NCI-H460 (cell line): ENCODE results near the gene GNA14. TPM values are rescaled to one million over a fixed set of nuclear protein-coding genes. Genes with fewer than 3 reads are reported as not detected.
"Not testable (repeated sequence)": the region's sequence is repeated elsewhere in the genome, so short reads cannot be mapped to it uniquely, and the experiment has no call there.

Source experiments
- DNase-seq: peaks from one replicate; pipeline ENCODE4 v3.0.0-alpha.2; 2016; ENCODE audit warnings: low read depth; ENCODE audit errors: extremely low read depth
- total RNA-seq: library from RNA; depleted of rRNA; stranded (reverse); fragments of >200 nt; shearing (Covaris generic); gene quantifications from 2 replicates; pipeline ENCODE4 v1.2.3, GENCODE V29; 2014

Gene GNA14
- total RNA-seq, 1 experiment from 2014 or later: not detected

DNA sequence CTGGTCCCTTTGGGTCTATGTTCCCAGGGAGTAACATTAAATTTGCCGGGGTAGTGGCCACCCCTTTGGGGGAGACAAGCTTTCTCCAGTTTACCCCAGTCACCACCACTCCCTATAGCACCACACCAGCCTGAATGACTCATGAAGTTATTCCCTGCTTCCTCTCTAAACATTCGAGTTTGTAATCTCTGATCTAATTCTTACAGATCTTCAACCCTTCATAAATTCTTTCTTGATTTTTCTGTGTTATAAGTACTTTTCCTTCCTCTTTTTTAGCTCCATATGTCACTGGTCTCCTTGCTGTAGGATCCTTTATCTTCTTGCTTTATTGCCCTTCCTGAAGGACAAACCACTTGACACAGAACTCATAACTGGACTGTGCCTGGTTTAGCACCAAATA is 55.6 kb downstream of the GNA14 start:
- DNase-seq: no peak

- DNase-seq: no peak
Measured at GRCh38 chr9:77589046-77589795, 58.9 kb downstream of the GNA14 start.

DNA sequence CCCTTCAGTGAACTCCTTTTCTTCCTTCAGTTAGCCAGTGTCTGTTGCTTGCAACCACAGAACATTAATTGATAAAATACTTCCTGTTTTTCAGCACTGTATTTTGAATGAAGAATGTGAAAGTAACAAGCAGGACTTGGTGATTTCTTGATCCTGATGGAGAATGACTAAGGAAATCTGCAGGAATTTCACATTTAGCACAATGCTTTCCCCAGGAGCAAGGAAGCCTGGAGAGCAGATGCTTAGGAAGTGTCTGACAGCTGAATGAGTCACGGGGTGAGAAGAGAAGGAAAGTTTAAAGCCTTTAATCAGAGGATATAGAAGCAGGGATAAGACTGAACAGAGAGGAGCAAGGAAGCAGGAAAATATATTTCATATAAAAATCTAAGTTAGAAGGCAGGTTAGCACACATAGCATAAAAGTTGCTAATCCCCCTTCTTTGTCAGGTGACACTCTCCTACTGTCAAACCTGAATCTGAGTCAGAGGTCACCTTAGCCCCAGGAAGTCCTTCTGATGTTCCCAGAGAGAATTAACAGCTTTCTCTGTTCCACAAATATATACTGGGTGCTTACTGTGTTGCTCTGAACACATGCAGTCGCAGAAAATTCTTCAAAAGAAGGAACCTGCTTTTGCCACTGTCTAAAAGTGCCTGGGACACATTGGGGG is 59.7 kb downstream of the GNA14 start:
- peak; percentile 9 for DNase-seq

DNA sequence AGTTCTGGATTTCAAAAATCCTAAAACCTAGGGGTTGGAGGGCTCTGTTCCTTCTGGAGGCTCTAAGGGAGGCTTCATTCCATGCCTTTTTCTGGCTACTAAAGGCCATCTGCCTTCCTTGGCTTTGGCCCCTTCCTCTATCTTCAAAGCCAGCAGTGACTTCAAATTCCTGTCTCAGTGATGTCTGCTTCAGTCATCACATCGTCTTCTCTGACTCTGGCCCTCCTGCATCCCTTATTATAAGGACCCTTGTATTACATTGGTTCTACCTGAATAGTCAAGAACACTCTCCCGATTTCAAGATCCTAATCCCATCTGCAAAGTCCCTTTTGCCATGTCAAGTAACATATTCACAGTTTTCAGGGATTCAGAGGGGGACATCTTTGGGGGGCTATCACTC is 60.3 kb downstream of the GNA14 start:
- no peak for DNase-seq

DNA sequence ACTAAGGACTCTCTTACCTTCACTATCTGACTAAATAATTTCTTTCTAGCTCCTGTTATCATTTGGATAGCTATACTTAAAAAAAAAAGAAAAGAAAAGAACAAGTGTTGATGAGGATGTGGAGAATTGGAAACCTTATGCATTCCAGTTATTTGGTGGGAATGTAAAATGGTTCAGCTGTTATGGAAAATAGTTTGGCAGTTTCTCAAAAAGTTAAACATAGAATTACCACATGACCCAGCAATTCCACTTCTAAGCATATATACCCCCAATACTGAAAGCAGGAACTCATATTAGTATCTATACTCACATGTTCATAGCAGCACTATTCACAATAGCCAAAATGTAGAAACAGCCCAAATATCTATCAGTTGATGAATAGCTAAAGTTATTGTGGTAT is 61.1 kb downstream of the GNA14 start:
- DNase-seq: no peak

- no peak for DNase-seq
Measured at GRCh38 chr9:77586591-77586990, 61.5 kb downstream of the GNA14 start.

- no peak for DNase-seq
Measured at GRCh38 chr9:77585335-77585786, 62.8 kb downstream of the GNA14 start.

DNA sequence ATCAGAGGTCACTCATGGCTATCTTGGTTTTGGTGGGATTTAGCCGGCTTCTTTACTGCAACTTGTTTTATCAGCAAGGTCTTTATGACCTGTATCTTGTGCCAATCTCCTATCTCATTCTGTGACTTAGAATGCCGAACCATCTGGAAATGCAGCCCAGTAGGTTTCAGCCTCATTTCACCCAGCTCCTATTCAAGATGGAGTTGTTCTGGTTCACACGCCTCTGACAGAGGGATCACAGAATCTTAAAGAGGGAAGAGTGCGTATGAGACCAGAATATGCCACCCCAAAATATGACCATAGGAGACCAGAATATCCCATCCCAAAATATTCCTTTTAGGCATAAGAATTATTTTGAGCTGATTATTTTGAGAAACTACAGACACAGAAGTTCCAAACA is 63.2 kb downstream of the GNA14 start:
- not testable (repeated sequence) for DNase-seq

DNA sequence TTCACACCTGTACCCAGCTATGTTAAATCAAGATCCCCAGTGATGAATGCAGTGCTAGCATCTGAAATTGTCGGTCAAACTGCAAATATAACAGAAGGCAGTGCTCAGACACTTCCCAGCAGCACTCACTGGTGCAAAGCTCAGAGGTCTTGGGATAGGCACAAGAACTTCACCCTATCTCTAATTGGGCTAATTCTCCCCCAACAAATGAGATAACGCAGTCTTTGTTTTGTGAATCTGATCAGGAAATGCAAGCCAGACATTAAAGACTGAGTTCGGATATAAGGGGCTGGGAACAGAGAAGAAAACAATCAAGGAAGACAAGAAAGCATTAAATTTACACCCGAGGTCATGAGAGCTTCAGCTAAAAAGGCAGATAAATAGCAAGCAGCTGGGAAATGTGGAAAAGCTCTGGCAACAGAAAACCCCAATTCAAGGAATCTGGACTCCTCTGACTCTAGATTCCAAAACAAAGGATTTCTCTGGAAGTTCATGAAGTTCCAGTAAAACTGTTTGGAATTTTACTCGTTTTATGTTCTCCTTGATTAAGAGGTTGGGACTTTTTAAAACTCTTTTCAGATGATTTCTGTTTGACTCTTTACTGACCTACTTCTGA is 65.1 kb downstream of the GNA14 start:
- no peak for DNase-seq

DNA sequence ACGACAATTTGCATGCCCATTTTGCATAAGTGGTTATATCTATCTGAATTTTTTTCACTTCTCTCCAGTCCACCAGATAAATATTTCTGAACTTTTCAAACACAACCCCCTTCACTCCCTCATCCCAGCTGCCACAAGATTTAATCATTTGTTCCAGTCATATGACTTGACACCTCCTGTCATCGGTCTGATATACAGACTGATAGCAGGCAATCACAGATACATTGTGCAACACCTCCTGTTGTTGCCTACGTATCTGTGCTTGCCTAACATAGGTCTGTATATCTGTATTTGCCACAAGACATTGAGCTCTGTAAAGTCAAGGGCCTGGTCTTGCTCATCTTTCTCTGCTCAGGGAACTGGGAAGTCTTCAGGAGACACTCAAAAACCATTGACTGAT is 65.6 kb downstream of the GNA14 start:
- DNase-seq: no peak

DNA sequence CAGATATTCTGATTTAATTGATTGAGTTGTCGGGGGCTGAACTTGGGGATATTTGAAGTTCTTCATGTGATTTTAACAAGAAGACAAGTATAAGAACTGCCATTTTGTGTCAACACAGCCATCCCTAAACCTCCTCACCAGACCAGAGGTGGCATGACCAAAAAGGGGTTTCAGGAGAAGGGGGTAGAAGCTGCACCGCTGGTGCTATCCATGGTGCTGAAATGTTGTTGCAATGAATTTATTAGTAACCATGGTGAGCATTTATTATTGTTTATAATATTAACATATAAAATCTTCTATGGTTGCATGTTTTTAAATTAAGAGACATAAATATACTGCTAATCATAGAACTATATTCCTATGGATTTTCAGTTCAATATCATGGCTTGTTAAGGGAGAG is 72.3 kb downstream of the GNA14 start:
- peak; percentile 17 for DNase-seq

DNA sequence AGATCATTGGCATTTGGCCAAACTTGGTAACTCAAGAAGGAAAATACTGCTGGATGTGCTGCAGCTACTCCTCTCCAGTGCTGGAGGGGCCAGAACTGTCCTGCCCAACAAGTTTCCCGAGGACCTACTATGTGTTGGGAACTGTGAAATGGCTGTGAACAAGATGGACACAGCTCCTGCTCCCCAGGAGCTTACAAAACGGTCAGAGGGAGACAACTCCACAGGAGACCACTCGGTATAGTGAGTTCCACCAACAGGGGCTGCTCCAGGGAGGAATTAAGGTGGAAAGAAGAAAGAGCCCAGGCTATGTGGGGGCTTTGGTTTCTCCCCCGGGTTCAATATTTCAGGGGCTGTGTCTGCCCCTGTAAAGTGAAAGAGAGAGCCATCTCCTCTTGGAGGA is 78.8 kb downstream of the GNA14 start:
- no peak for DNase-seq

GRCh38 chr9:77563174-77563573 is 84.9 kb downstream of the GNA14 start:
- no peak for DNase-seq

DNA sequence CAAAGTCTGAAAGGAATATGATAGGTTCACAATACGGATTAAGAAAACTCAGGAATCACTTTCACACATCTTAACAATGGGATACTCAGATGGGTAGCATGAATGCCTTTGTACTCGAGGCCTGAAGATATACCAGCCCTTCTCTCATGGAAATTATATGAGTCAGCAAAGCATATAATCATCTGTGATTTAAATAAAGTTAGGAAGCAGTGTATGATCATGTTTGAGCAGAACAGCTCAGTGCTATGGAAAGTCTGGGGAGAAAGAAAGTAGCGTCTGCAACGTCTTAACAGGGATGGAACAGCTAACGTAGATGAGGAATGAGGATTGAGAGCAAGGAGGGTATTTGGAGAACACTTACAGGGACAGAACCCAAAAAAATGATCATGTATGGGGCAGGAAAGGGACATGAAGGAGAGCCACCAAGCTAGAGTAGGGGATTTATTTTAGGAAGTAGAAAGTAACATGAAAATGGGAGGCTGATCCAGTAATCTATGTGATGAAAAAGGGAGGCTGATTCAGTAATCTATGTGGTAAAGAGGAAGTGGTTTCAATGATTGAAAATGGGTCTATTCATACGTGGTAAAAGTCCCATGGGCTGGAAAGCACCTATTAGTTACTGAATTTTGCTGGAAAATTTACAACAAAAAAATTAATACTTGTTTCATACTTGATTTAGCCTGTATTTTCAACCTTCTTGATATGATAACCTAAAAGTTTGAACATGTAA is 85.9 kb downstream of the GNA14 start:
- DNase-seq: no peak

GRCh38 chr9:77561331-77562018 is 86.6 kb downstream of the GNA14 start:
- no peak for DNase-seq

GRCh38 chr9:77556396-77556795 is 91.7 kb downstream of the GNA14 start:
- DNase-seq: no peak

- no peak for DNase-seq
Measured at GRCh38 chr9:77554586-77555105, 93.5 kb downstream of the GNA14 start.

GRCh38 chr9:77547106-77547730 is 100.9 kb downstream of the GNA14 start:
- DNase-seq: no peak

GRCh38 chr9:77546376-77546950 is 101.7 kb downstream of the GNA14 start:
- no peak for DNase-seq

- DNase-seq: no peak
Measured at GRCh38 chr9:77544546-77544945, 103.6 kb downstream of the GNA14 start.
